K562 (cell line): ENCODE data around the gene ZNF566. TPM values are rescaled to one million over a fixed set of nuclear protein-coding genes. Genes with fewer than 3 reads are reported as not detected.

ENCODE experiments used
- CBFA2T3 ChIP-seq: fragments of 450-650 bp; IDR thresholded peaks from 2 replicates; pipeline ENCODE4 v1.6.1; 2017
- CREB1 ChIP-seq, 2 experiments: sonication (generic) in 1 of 2; formaldehyde crosslinking in 1 of 2; IDR thresholded peaks; 2 replicates each; pipeline versions ENCODE4 v1.6.1 to v1.8.0; 2012 to 2022; ENCODE audit warnings: inconsistent platforms in 1 of 2, mild to moderate bottlenecking in 1 of 2, missing genetic modification reagents in 1 of 2, moderate library complexity in 1 of 2
- EP300 ChIP-seq: IDR thresholded peaks from 2 replicates; pipeline ENCODE4 v1.6.1; 2012; ENCODE audit warnings: low read length, improper control_type of control experiment
- FOSL1 ChIP-seq: fragments of 200-800 bp; sonication (Bioruptor generic); conservative IDR thresholded peaks from 2 replicates; pipeline ENCODE4 v1.6.1; 2016; ENCODE audit warnings: missing genetic modification characterization, missing compliant biosample characterization
- FOXP4 ChIP-seq: sonication (generic); formaldehyde crosslinking; IDR thresholded peaks from 2 replicates; pipeline ENCODE4 v1.8.0; 2022; ENCODE audit warnings: mild to moderate bottlenecking, missing genetic modification reagents, borderline replicate concordance
- MYNN ChIP-seq, 2 experiments: sonication (generic); formaldehyde crosslinking in 1 of 2; IDR thresholded peaks; 2 replicates each; pipeline versions ENCODE4 v1.5.0 to v1.6.1; 2016 to 2020; ENCODE audit warnings: antibody characterized with exemption in 1 of 2, missing genetic modification reagents in 1 of 2
- PCBP1 ChIP-seq: fragments of 200-400 bp; formaldehyde crosslinking; IDR thresholded peaks from 2 replicates; pipeline ENCODE4 v1.6.1; 2018; ENCODE audit warnings: mild to moderate bottlenecking, low read depth, low read length; ENCODE audit not compliant: poor library complexity, severe bottlenecking
- PRDM10 ChIP-seq: fragments of 450-650 bp; IDR thresholded peaks from 2 replicates; pipeline ENCODE4 v1.6.1; 2018; ENCODE audit not compliant: partially characterized antibody
- PRMT5 ChIP-seq: sonication (generic); formaldehyde crosslinking; IDR thresholded peaks from 2 replicates; pipeline ENCODE4 v1.5.0; 2020; ENCODE audit warnings: missing genetic modification reagents
- ZBTB5 ChIP-seq: fragments of 450-650 bp; IDR thresholded peaks from 2 replicates; pipeline ENCODE4 v1.6.1; 2017; ENCODE audit warnings: antibody characterized with exemption
- ZKSCAN8 ChIP-seq: fragments of 200-800 bp; sonication (Bioruptor generic); IDR thresholded peaks from 2 replicates; pipeline ENCODE4 v1.6.1; 2016; ENCODE audit warnings: missing genetic modification characterization, missing compliant biosample characterization
- ZNF280A ChIP-seq: fragments of 450-650 bp; IDR thresholded peaks from 2 replicates; pipeline ENCODE4 v1.6.1; 2018; ENCODE audit warnings: mild to moderate bottlenecking, low read depth; ENCODE audit not compliant: partially characterized antibody
- ZNF830 ChIP-seq: fragments of 250-450 bp; sonication (Bioruptor Pico); IDR thresholded peaks from 2 replicates; pipeline ENCODE4 v1.5.0; 2021; ENCODE audit warnings: mild to moderate bottlenecking
- ZZZ3 ChIP-seq: fragments of 450-650 bp; IDR thresholded peaks from 2 replicates; pipeline ENCODE4 v1.6.1; 2016; ENCODE audit warnings: antibody characterized with exemption, mild to moderate bottlenecking, moderate library complexity
- polyA plus RNA-seq, 8 experiments: library from polyadenylated mRNA; depleted of rRNA in 4 of 8; stranded (reverse) in 5 of 8; unstranded in 3 of 8; fragments of >200 nt; fragmentation: Nextera tagmentation in 2 of 8; fragmentation: Illumina TruSeq in 1 of 8; extraction: Ambion mirVana in 2 of 8; extraction: Trizol in 1 of 8; gene quantifications; 2 replicates each; pipeline versions ENCODE4 v1.2.1 to v1.2.3, GENCODE V29; 2011 to 2014; ENCODE audit warnings: inconsistent platforms in 1 of 8, missing spikeins in 1 of 8
- total RNA-seq, 7 experiments: library from RNA; depleted of rRNA in 6 of 7; stranded (reverse); fragments of >200 nt in 6 of 7; fragmentation: Illumina TruSeq in 2 of 7; extraction: Trizol in 2 of 7; gene quantifications; 2 replicates each; pipeline versions ENCODE4 v1.2.1 to v1.2.3, GENCODE V29; 2011 to 2021; ENCODE audit warnings: low replicate concordance in 1 of 7

ZNF566 gene
- total and polyA plus RNA-seq, 9 of the 15 experiments (the other 6 are each of a cell fraction or from before 2014, with no cell fraction given), result 5.5 to 11.4 (median 9.7) TPM

- TF ChIP-seq CBFA2T3 (no peak), MYNN (IDR thresholded peaks at IDR 0.05) (no peak), MYNN (CRISPR knock-in tag; IDR thresholded peaks at IDR 0.05) (no peak), PRMT5 (no peak), ZNF280A (no peak), PRDM10 (peak; percentile 55), ZBTB5 (no peak), PCBP1 (no peak), CREB1 (IDR thresholded peaks at IDR 0.05) (peak; percentile 84), CREB1 (CRISPR knock-in tag; IDR thresholded peaks at IDR 0.05) (peak; percentile 64), FOSL1 (peak; percentile 85), ZKSCAN8 (no peak), ZNF830 (CRISPR knock-in tag) (0 out of 2 replicates have a peak, but pooled peaks have one; percentile 20), FOXP4 (CRISPR knock-in tag) (no peak), EP300 (0 out of 2 replicates have a peak, but pooled peaks have one; percentile 1), ZZZ3 (0 out of 2 replicates have a peak, but pooled peaks have one; percentile 52)
Observed at GRCh38 chr19:36528194-36528920, 39.0 kb upstream of the ZNF566 start, which contains the start of gene ZNF260 (continued).
